ENCODE results near the gene DGKQ. TPM values are rescaled to one million over a fixed set of nuclear protein-coding genes. Genes with fewer than 3 reads are reported as not detected.

The DGKQ gene
- total RNA-seq, 1 experiment from 2014 or later, result 22.0 TPM

DNA sequence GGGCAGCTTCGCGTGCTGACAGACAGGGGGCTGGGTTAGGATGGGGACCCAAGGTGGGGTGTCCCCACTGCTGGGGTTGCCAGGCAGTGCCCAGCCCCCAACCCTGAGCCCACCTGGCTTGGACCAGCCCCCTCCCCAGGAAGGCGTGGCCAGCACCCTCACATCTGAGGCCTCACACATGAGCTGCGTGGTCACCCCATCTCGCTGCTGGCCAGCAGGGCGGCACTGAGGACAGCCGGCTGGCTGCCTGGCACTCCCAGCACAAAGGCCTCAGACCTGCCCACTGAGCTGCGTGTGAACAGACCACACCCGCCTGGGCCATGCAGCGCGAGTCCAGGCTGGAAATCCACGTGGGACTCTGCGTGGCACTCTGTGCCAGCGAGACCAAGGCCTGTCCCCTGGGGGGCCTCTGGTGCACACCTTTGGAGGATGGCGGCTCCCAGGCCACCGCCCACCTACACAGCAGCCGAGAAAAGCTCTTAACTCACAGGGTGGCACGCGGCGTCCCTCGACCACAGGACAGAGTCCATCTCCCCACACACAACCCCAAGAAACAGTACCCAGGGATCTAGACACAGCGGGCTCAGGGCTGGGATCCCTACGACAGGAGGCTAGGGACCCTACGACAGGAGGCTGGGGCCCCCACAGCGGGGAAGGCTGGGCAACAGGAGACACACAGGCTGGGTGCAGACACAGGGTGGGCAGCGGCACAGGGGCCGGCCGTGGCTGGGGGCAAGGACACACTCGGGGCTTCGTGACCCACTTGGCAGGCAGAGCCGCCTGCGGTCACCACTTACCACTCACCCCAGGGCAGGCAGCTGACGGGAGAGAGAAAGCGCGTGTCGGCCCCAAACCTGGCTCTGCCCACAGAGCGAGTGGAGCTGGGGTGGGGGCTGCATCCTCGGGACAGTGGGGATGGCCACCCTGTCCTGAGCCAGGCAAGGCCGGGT, 9.8 kb downstream of the DGKQ start:
- Histone ChIP-seq H3K4me3 (replicated peaks in 1 of 2; ENCODE audit: low read depth in 1 of 2, low read length in 2 of 2) (peak overlapping the region; percentile 64 to 72), H3K9me3 (ENCODE audit: control insufficient read depth in 1 of 2, insufficient read depth in 1 of 2, low read depth in 1 of 2, low read length in 2 of 2) (no peaks in the 10 kb centered on the region), H4K20me1 (ENCODE audit: insufficient read depth) (no peaks in the 10 kb centered on the region), H3K4me1 (ENCODE audit: control insufficient read depth in 1 of 2, insufficient read depth in 2 of 2, low read length in 2 of 2) (peaks cover 5 to 20% of the 10 kb centered on the region in 2 experiments; a peak in 3 of 4 replicates), H3K9ac (ENCODE audit: low read length) (peak overlapping the region; percentile 74), H2AFZ (ENCODE audit: low read depth, low read length, poor library complexity, severe bottlenecking) (no peak overlapping the region), H3K27me3 (ENCODE audit: insufficient read depth, low read length) (no peaks in the 10 kb centered on the region), H3K27ac (ENCODE audit: low read depth, low read length) (peak overlapping the region; percentile 74), H3K36me3 (ENCODE audit: control insufficient read depth in 1 of 2, insufficient read depth in 2 of 2, low read length in 2 of 2) (no peaks in the 10 kb centered on the region), H3K9me2 (ENCODE audit: insufficient read depth) (no peaks in the 10 kb centered on the region), H3K79me2 (ENCODE audit: insufficient read depth, low read length) (no peaks in the 10 kb centered on the region; the same call in 1 of the 2 replicates), H3K4me2 (ENCODE audit: low read length) (peak overlapping the region; percentile 89)
- ATAC-seq (peak; percentile 52), DNase-seq (ENCODE audit: low read depth, low spot score) (no peak)
- TF ChIP-seq RAD21 (IDR thresholded peaks at IDR 0.05; ENCODE audit: low read depth) (no peak), JUND (IDR thresholded peaks at IDR 0.05) (no peak), ELF1 (IDR thresholded peaks at IDR 0.05; ENCODE audit: borderline replicate concordance, low read depth) (no peak), POLR2A (IDR thresholded peaks at IDR 0.05; ENCODE audit: borderline replicate concordance, extremely low read depth, insufficient read depth, insufficient read length) (no peak), TCF7L2 (IDR thresholded peaks at IDR 0.05; ENCODE audit: borderline replicate concordance, extremely low read depth, insufficient read depth, insufficient read length) (no peak), POLR2AphosphoS5 (IDR thresholded peaks at IDR 0.05; ENCODE audit: low read depth, low read length) (peak; percentile 5; the same call in 1 of the 2 replicates), FOSL1 (IDR thresholded peaks at IDR 0.05; ENCODE audit: low read depth) (no peak), SIN3A (IDR thresholded peaks at IDR 0.05; ENCODE audit: low read depth) (no peak)
- TF ChIP-seq, protein P1, sequence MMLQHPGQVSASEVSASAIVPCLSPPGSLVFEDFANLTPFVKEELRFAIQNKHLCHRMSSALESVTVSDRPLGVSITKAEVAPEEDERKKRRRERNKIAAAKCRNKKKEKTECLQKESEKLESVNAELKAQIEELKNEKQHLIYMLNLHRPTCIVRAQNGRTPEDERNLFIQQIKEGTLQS (IDR thresholded peaks at IDR 0.05), result no peak
- TF ChIP-seq, protein P2, sequence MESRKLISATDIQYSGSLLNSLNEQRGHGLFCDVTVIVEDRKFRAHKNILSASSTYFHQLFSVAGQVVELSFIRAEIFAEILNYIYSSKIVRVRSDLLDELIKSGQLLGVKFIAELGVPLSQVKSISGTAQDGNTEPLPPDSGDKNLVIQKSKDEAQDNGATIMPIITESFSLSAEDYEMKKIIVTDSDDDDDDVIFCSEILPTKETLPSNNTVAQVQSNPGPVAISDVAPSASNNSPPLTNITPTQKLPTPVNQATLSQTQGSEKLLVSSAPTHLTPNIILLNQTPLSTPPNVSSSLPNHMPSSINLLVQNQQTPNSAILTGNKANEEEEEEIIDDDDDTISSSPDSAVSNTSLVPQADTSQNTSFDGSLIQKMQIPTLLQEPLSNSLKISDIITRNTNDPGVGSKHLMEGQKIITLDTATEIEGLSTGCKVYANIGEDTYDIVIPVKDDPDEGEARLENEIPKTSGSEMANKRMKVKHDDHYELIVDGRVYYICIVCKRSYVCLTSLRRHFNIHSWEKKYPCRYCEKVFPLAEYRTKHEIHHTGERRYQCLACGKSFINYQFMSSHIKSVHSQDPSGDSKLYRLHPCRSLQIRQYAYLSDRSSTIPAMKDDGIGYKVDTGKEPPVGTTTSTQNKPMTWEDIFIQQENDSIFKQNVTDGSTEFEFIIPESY (IDR thresholded peaks at IDR 0.05; ENCODE audit: extremely low read depth, insufficient replicate concordance, low read length), result no peak
- TF ChIP-seq, protein P3, sequence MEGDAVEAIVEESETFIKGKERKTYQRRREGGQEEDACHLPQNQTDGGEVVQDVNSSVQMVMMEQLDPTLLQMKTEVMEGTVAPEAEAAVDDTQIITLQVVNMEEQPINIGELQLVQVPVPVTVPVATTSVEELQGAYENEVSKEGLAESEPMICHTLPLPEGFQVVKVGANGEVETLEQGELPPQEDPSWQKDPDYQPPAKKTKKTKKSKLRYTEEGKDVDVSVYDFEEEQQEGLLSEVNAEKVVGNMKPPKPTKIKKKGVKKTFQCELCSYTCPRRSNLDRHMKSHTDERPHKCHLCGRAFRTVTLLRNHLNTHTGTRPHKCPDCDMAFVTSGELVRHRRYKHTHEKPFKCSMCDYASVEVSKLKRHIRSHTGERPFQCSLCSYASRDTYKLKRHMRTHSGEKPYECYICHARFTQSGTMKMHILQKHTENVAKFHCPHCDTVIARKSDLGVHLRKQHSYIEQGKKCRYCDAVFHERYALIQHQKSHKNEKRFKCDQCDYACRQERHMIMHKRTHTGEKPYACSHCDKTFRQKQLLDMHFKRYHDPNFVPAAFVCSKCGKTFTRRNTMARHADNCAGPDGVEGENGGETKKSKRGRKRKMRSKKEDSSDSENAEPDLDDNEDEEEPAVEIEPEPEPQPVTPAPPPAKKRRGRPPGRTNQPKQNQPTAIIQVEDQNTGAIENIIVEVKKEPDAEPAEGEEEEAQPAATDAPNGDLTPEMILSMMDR (IDR thresholded peaks at IDR 0.05 in 2 of 3, conservative IDR thresholded peaks at IDR 0.05 in 1 of 3; ENCODE audit: borderline replicate concordance in 1 of 3, insufficient read depth in 1 of 3, low read depth in 2 of 3, low read length in 2 of 3), result 0 out of 6 replicates have a peak, but pooled peaks of 1 of the 3 experiments have one; percentile 10
- BruUV-seq (replicated peaks), result no TSS peak
- ChIA-PET CTCF (no interaction called here), POLR2A (no interaction called here), RAD21 (ENCODE audit: low non-redundant PET in 1 of 2, low total read pairs in 2 of 2, uncharacterized antibody in 2 of 2, unreplicated experiment in 2 of 2) (interaction anchor here (0.6 to 1.6 kb wide), 2 partner anchors 24 to 138 kb away, joined by 4 read pairs; partner anchors contain the start of genes CPLX1 (in 1 of the 2) and IDUA (in 1 of the 2))
- intact Hi-C loops (cut with micrococcal nuclease), result no loop called here
